Ishikawa (cell line): Measurements from ENCODE around the gene NDP.

Experiments used
- CEBPB ChIP-seq: IDR thresholded peaks from 2 replicates; pipeline ENCODE4 v1.6.1; 2012
- CREB1 ChIP-seq: IDR thresholded peaks from 2 replicates; pipeline ENCODE4 v1.6.1; 2012; ENCODE audit warnings: low read depth
- EGR1 ChIP-seq: IDR thresholded peaks from 2 replicates; pipeline ENCODE4 v1.6.1; 2012
- EP300 ChIP-seq: IDR thresholded peaks from 2 replicates; pipeline ENCODE4 v1.6.1; 2012; ENCODE audit warnings: borderline replicate concordance
- FOXM1 ChIP-seq: IDR thresholded peaks from 2 replicates; pipeline ENCODE4 v1.6.1; 2012; ENCODE audit warnings: low read depth, borderline replicate concordance
- MAX ChIP-seq: IDR thresholded peaks from 2 replicates; pipeline ENCODE4 v1.6.1; 2012
- NFIC ChIP-seq: IDR thresholded peaks from 2 replicates; pipeline ENCODE4 v1.6.1; 2012
- RAD21 ChIP-seq: IDR thresholded peaks from 2 replicates; pipeline ENCODE4 v1.6.1; 2012; ENCODE audit warnings: low read depth
- REST ChIP-seq: IDR thresholded peaks from 2 replicates; pipeline ENCODE4 v1.6.1; 2012; ENCODE audit warnings: low read depth, mild to moderate bottlenecking
- TAF1 ChIP-seq: IDR thresholded peaks from 2 replicates; pipeline ENCODE4 v1.6.1; 2012; ENCODE audit warnings: low read depth, mild to moderate bottlenecking
- TCF12 ChIP-seq: IDR thresholded peaks from 2 replicates; pipeline ENCODE4 v1.6.1; 2012; ENCODE audit warnings: low read depth
- TEAD4 ChIP-seq: IDR thresholded peaks from 2 replicates; pipeline ENCODE4 v1.6.1; 2012
- USF1 ChIP-seq: IDR thresholded peaks from 2 replicates; pipeline ENCODE4 v1.6.1; 2012
- YY1 ChIP-seq: IDR thresholded peaks from 2 replicates; pipeline ENCODE4 v1.6.1; 2012; ENCODE audit warnings: low read depth
- ZBTB7A ChIP-seq: IDR thresholded peaks from 2 replicates; pipeline ENCODE4 v1.6.1; 2012; ENCODE audit warnings: low read depth

NDP gene

GRCh38 chrX:44016906-44017305 is 43.7 kb upstream of the NDP start:
- TF ChIP-seq EGR1: no peak
- no peak for TF ChIP-seq FOXM1
- no peak for TF ChIP-seq EP300
- no peak for TF ChIP-seq CREB1
- TF ChIP-seq YY1: no peak

GRCh38 chrX:44012484-44013096 is 39.4 kb upstream of the NDP start:
- TF ChIP-seq CEBPB: no peak
- TF ChIP-seq REST: no peak
- no peak for TF ChIP-seq RAD21
- no peak for TF ChIP-seq NFIC
- no peak for TF ChIP-seq EP300
- no peak for TF ChIP-seq EGR1
- TF ChIP-seq CREB1: no peak
- no peak for TF ChIP-seq USF1
- TF ChIP-seq TCF12: no peak
- TF ChIP-seq FOXM1: no peak
- TF ChIP-seq TAF1: no peak

- TF ChIP-seq FOXM1 (no peak), ZBTB7A (no peak)
Observed at GRCh38 chrX:44011506-44011905, 38.3 kb upstream of the NDP start.

- TF ChIP-seq NFIC (no peak), FOXM1 (no peak), CREB1 (no peak), TEAD4 (no peak), USF1 (no peak), MAX (no peak), RAD21 (no peak), CEBPB (no peak), EP300 (no peak), EGR1 (no peak), TCF12 (no peak), REST (no peak)
Observed at GRCh38 chrX:44010626-44011025, 37.4 kb upstream of the NDP start.

- TF ChIP-seq MAX (no peak), TEAD4 (no peak), TAF1 (no peak), CEBPB (no peak), EGR1 (no peak), USF1 (no peak), ZBTB7A (no peak), TCF12 (no peak), YY1 (no peak), RAD21 (no peak), REST (no peak), CREB1 (no peak), FOXM1 (no peak), NFIC (no peak), EP300 (no peak)
Observed at GRCh38 chrX:44006081-44006480, 32.9 kb upstream of the NDP start.
